Measurements from ENCODE around the gene SFXN5.

SFXN5 gene

DNA sequence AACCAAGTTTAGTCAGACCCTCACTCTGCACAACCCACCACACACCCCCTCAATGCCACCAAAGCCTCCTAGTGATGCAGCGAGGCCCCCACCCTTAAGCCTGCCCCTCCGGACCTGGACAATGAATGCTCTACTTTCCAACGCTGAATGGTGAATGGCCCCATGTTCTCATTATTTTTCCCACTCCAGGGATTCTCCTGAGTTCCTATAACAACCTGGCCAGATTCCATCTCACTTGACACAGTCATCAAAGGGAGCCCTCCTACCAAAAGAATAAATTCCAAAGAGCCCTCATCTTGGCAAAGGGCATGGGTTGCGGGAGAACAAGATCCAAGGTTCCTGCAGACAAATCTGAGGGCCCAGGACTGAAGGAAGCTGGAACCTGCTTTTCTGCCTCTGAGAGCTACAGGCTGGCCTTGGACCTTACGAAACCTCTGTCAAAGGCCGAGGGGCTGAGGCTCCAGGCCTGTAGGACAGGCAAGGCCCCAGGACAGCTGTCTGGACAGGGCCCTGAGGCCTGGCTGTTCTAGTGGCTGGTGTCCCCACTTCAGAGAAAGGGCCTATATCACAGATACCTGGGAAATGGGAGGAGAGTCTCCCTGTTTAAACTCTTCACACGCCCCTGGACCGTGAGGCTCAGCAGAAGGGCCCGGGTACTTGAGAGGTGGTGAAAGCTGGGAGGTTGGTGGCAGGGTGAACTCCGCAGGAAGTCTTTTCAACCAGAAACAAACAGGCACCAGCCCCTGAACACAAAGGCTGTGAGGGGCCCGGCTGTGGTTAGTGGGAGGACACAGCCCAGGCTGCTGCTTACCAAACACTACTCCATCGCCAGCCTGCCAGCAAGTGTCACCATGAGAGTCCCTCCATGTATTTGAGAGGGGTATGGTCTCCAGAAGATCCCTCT lies 27.3 kb downstream of the SFXN5 start:
- no peak for DNase-seq

DNA sequence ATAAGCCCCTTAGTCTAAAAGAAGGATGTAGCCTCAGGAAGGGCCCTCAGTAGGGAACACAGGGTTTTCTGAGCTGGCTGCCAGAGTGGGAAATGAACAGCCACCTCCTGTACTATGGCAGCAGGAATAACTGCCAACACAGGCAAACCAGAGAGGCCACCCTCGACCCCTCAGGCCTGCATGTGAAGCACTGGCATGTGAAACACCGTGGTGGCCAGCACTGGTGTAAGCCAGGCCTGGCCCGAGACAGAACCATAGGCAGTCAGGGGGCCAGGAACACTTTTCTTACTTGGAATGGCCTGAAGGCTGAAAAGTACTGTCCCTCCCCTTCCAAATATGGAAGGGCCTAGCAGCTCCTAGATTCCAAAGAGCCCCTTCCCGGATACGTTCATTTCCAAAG lies 28.2 kb downstream of the SFXN5 start:
- no peak for DNase-seq

DNA sequence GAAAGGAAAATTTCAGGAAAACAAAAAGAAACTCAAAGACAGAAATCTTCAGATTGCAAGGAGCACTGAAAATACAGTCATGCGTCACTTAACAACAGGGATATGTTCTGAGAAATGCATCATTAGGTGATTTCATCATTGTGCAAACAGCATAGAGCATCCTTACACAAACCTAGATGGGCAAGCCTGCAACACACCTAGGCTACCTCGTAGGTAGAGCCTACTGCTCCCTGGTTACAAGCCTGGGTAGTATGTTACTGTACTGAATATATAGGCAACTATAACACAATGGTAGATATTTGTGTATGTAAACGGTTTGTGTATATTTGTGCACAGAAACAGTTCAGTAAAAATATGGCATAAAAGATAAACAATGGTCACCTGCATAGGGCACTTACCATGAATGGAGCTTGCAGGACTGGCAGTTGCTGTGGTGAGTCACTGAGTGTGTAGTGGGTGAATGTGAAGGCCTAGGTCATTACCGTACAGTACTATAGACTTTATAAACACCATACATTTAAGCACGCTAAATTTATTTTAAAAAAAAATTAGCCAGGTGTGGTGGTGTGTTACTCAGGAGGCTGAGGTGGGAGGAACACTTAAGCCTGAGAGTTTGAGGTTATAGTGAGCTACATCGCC lies 33.4 kb downstream of the SFXN5 start:
- DNase-seq: no peak

DNA sequence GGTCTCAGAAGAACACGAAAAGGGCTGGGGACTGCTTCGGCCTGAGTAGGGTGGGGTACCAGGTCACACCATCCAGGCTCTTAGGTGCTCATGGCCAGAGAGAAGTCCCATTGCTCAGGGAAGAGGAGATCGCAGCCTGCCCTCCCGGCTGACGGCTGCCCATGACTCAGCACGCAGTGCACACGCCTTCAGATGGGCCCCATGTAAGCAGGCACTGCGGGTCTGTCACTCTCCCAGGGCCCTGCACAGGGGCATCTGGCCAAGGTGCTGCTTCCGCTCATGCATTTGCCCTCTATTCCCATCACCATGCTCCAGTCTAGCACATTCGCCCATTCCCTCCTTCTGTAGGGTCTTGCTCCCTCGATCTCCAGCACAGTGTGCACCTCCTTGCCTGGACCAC lies 34.7 kb downstream of the SFXN5 start:
- DNase-seq: no peak

DNA sequence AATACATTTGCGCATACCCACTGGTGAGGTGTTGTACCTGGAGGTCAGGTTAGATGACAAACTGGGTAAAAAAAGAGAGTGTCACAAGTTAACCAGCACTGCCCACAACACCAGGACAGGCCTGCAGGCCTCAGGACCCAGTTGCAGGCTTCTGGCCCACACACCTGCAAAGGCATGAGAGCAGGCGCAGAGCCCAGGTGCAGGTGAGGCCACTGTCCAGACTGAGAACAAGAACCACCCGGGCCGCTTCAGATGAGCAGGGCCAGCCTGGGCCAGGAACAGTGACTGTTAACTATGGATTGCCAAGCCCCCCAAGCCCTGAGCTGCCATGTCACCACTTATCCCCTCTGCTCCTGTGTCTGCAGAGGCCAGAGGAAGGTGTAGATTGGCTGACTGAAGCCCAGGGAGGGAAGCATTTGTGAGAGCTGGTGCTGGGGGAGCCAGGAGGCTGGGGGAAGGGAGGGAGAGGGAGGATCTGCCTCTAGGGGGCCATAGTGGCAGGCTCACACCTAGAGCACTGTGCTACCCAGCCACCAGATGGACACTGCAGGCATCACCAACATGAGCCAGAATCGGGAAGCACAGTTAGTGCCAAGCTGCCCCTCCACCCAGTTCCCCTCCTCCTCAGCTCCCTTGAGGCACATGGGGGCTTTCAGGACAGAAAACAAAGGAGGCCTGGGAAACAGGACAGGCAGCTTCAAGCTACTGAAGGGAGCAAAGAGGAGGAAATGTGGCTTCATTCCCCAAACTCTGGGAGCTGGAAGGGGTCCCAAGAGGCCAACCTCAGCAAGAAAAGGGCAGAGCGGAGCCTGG lies 35.4 kb downstream of the SFXN5 start:
- no peak for DNase-seq

DNA sequence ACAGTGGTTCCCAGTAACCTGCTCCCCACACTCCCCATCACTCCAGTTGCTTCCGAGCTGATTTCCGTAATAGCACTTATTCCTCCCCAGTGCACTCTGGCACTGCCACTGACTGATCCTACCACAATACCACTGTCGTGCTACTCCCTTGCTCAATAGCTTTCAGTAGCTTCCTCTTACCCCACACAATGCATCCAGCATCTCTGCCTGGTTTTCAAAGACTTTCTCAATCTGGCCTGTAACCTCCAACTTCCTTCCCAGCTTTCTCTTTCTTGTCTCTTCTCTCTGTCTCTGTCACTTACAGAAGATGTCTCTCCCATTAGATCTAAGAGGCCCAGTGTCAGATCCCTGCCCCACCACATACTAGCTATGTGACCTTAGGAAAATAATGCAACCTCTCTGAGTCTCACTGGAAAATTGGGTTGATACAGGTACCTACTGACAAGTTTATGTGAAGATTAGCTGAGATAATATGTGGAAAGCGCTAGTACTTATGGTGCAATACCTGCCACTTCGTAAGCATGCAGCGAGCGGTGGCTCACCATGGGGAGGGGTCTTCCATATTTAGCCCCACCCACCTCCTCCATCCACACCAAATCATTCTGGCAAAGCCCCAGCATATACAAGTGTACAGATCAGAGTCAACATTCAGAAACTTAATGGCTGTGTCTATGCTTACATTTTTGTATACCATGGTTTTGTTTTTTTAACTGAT lies 36.7 kb downstream of the SFXN5 start:
- DNase-seq: no peak

DNA sequence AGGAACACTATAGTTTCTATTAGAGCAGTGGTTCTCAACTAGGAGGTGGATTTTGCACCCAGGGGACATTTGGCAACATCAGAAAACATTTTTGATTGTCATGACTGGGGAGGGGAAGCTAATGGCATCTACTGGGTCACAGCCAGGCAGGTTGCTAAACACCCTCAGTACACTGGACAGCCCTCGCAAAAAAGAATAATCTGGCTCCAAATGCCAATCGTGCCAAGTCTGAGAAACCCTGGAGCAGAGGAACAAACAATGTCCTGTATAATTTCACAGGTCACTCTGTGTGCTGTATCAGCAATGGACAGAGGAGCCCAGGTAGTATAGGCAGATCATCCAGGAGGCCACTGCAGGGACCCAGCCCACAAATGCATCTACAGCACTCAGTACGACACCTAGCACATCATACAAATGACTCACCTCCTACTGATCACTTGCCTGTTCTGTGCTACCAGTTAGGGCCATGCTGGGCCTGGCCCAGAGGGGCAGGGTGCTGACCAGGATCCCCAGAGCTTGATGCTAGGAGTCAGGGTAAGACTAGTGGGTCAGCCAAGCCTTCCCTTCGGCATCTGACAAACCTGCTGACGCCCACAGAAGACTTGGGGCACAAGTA lies 37.6 kb downstream of the SFXN5 start:
- DNase-seq: no peak

DNA sequence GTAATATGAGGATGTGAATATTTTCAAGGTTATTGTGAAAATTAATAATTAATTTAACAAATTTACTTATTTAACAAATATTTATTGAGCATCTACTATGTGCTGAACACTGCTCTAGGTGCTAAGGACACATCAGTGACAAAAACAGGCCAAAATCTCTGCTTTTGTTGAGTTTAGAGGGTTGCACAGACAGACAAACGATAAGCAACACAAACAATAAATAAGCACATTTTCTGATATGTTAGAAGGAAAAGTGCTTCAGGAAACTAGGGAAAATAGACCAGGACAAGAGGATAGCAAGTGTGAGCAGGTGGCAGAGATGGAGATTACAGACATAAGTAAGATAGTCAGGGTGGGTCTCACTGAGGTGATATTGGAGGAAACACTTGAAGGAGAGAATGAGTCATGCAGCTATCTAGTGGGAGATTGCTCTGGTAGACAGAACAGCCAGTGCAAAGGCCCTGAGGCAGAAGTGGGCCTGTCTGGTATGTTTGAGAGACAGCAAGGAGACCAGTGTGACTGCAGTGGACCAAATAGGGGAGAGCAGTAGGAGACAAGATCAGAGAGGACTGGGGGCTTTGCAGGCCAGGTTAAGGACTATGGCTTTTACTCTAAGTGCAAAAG lies 38.3 kb downstream of the SFXN5 start:
- DNase-seq: no peak

DNA sequence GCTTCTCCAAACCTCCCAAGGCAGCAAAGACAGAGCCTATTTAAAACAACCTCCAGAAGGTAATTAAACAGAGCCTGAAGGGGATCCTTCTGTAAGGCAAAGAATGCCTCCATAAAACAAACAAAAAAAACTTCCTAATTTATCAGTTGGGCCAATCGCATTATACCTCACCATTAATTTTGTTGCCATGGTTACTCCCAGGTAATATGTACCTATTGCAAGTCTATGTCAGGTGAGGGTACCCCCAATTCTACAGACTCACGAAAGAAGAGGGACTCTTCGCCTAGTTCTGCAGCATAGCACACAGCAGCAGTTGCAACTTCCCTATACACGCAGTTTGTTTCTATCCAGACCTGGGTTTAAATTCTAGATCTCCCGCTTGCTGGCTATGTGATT lies 38.8 kb downstream of the SFXN5 start:
- DNase-seq: no peak

DNA sequence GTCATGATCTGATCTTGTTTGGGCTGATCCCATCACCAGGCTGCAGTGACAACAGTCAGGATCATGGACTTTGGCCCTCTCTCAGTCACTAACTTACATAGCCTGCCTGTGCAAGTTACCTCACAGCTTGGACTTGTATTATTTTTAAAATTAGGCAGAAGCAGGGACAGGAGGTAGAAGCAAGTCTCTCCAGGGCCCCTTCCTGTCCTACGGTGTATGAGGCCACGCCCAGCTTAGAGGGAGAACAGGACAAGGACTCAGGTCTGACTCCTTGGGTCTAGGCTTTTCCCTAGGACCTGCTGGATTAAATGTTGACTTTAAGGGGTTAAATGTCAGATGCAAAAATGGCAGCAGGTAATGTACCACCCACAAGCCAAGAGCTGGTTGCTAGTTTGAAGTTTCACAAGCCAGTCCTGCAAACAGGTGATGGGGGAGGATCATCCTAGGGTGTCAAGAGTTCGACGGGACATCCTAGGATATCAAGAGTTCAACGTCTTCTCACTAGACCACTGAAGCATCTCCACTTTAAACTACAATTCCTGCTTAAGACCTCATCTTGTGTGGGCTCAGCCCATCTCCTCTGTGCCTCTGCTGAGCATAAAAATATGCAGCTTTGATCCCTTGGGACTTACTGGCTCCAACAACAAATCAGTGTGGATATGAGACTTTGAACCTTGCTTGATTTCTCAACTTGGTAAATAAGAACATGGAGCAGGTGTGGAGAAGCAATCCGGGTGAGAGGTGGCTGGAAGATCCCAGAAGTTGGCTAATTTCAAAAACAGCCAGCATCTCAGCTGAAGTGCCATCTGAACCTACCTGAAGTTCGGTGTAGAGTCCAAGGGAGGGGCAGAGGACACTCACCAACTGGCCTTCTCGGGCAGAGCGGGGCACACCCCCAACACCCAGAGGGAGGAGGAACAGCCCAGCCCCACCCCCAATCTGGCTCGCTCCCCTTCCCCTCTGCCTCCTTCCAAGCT lies 39.5 kb downstream of the SFXN5 start:
- peak; percentile 25 for DNase-seq

DNA sequence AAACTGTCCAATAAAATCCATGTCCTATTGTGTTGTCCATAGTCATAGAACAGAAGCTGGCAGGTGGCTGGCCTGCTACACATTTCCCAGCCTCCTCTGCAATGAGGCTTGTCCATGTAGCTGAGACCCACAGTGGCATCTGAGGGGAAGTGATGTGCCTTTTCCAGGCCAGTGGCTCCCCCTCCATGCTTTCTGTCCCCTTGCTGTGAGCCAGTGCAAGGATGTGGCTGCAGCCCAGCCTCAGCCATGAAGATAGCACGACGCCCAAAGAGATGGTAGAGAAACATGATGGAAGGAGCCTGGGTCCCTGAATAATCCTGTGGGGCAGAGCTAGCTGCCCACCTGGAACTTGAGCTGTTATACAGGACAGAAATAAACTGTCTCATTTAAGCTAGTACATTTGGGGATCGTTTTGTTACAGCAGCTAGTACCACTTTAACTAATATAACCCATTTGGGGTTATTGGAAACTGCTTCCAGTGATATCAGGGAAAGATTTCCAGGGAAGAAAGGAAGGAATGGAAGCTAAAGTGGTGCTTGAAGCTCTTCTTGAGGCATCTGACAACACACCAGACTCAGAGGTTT lies 40.3 kb downstream of the SFXN5 start:
- no peak for DNase-seq

DNA sequence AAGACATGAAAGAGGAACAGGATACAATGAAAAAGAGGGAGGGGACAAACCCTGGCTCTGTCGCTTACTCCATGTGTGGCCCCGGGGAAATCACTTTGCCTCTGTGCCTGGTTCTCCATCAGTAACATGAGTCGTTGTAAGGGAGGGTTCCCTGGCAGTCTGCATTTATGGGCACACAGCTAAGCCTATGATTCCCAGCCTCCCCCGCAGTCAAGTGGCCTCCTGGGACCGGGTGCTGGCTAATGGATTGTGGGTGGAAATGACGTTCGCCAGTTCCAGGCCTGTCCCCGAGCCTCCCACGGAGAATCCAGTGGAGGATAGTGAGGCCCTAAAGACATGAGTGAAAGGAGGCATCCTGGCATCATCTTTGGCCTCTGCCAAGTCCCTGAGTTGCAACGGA lies 42.7 kb downstream of the SFXN5 start:
- DNase-seq: no peak

DNA sequence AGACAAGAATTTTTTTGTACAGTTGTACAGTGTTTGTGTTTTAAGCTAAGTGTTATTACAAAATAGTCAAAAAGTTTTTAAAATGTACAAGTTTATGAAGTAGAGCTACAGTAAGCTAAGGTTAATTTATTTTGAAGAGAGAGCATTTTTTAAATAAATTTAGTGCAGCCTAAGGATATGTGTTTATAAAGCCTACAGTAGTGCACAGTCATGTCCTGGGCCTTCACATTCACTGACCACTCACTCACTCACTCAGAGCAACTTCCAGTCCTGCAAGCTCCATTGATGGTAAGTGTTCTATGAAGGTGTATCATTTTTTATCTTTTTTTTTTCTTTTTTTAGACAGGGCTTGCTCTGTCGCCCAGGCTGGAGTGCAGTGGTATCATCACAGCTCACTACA lies 44.2 kb downstream of the SFXN5 start:
- no peak for DNase-seq

DNA sequence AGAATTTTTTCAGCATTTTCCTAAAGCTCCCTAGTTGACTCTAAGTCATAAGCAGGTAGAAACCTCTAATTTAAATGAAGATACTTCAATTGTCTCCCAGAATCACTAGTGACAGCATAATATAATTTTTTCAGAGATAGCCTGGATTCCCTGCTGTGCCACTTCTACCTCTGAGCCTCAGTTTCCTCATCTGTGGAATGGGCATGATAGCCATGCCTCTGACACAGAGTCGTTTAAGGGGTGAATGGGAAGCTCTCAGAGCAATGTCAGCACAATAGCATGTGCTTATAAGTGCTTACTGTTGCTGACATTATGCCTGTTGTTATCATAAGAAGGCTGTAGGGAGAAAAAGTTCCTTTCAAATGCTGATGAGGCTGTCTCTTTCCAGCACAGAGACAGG lies 48.0 kb downstream of the SFXN5 start:
- DNase-seq: no peak

DNA sequence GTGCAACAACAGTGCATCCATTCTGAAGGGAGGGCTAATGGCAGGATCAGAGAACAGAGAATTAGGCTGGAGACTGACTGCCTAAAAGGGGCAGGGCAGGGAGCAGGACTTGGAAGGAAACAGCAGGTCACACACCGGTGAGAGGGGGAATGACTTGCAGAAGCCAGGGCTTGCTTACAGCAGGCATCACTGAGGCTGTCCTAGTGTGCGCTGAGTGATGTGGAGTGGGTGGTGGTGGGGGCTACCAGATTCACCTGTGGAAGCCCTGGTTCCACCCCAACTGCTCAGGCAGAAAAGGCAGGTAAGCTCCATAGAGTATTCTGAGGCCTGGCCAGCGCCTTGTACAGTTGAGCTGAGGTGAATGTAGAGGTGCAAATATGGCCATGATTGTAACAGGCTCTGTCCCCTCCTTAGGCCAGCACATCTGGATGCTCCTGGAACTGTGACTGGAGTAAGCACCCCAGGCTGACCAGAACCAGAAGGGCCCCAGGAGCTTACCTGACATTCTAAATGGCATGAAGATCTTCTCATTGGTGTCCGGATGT lies 49.4 kb downstream of the SFXN5 start:
- DNase-seq: no peak

DNA sequence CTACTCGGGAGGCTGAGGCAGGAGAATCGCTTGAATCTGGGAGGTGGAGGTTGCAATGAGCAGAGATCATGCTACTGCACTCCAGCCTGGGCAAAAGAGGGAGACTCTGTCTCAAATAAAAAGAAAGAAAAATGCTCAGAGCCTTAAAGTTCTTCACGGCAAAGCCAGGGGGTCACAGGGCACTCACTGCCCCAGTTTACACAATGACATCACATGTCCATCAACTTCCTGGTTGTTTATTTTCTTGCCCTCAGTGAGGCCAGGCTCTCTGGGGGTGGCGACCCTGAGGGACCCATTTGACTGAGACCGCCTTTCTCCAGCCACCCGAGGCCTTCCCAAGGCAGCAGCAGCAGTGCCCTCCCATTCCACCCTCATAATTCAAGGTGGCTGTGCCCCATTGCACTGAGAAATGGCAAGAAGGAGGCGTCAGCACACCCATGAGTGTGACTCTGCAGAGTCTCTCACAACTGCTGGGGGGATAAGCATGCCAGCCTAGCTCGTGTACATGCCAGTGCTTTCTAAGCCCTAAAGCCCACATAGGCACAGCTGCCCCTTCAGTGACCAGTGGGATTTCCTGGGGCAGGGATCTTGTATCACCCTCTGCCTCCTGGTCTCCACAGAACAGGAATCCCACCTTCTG lies 50.0 kb downstream of the SFXN5 start:
- DNase-seq: no peak

DNA sequence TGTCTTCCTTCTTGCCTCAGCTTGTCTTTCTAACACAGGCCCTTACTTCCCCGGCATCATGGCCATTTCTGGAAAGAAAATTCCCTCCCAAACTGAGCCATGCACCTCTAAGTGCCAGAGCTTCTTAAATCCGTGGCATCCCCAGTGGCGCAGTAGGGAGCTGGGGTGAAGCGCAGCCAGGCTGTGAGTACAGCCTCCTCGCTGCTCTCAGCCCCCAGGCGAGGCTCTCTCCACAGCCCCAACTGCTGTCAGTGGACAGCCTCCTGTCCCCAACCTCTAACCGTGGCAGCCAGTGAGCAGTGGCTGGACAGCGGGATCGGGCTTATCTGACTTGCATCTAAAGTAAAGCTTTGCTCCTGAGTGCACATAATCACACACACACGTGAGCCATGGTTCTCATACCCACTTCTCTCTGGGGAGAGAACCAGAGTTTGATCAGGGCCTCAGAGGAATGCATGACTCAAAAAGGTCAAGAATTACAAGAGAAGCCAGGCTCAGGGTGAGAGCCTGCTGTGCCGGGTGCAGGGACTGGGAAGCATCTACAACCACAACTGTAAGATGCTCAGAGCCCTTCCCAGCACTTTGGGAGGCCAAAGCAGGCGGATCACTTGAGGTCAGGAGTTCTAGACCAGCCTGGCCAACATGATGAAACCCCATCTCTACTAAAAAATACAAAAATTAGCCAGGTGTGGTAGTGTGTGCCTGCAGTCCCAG lies 50.7 kb downstream of the SFXN5 start:
- peak; percentile 91 for DNase-seq

DNA sequence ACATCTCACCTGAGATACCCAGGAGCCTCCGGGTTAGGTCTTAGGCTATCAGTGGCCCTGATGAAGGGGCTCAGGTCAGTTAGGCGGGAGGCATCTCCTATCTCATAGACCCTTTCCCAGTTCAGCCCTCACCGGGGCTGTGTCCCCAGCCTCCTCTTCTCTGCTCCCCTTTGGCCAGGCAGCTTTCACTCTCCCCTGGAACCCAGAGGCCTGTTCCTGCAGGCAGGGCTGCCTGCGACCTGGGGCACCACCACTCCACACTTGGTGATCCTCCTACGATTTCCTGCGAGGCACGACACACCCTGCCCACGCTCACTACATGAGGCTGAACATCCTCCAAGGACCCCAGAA lies 51.2 kb downstream of the SFXN5 start:
- no peak for DNase-seq
